Loucy (cell line): ENCODE results near the gene RPL19.

Experiments
- H2AFZ ChIP-seq: fragments of 200-600 bp; sonication (generic); 2 replicates; pipeline ENCODE4 v1.6.0; 2016; ENCODE audit warnings: antibody characterized with exemption, mild to moderate bottlenecking, low read length, moderate library complexity
- H3F3A ChIP-seq: fragments of 200-600 bp; 2 replicates; pipeline ENCODE4 v1.6.0; 2016; ENCODE audit warnings: antibody characterized with exemption, low read depth, mild to moderate bottlenecking
- H3K27me3 ChIP-seq: fragments of 200-600 bp; sonication (generic); 2 replicates; pipeline ENCODE4 v1.6.1; 2014; ENCODE audit warnings: low read length, mild to moderate bottlenecking; ENCODE audit not compliant: insufficient read depth, poor library complexity, severe bottlenecking
- H3K36me3 ChIP-seq: fragments of 200-600 bp; sonication (generic); 2 replicates; pipeline ENCODE4 v1.6.1; 2016; ENCODE audit warnings: low read length; ENCODE audit not compliant: insufficient read depth
- H3K4me1 ChIP-seq: fragments of 200-600 bp; sonication (generic); 2 replicates; pipeline ENCODE4 v1.5.1; 2014; ENCODE audit warnings: low read length, mild to moderate bottlenecking; ENCODE audit not compliant: insufficient read depth, poor library complexity, severe bottlenecking
- H3K4me2 ChIP-seq: fragments of 200-600 bp; sonication (generic); 2 replicates; pipeline ENCODE4 v1.6.0; 2014; ENCODE audit warnings: antibody characterized with exemption, low read length, low read depth, mild to moderate bottlenecking; ENCODE audit not compliant: poor library complexity, severe bottlenecking
- H3K4me3 ChIP-seq: fragments of 200-600 bp; sonication (generic); 2 replicates; pipeline ENCODE4 v1.5.1; 2014; ENCODE audit warnings: low read length, mild to moderate bottlenecking, mixed read lengths; ENCODE audit not compliant: poor library complexity, severe bottlenecking
- H3K79me2 ChIP-seq: fragments of 200-600 bp; sonication (generic); 2 replicates; pipeline ENCODE4 v1.6.1; 2014; ENCODE audit warnings: low read length; ENCODE audit not compliant: insufficient read depth
- H3K9ac ChIP-seq: fragments of 200-600 bp; sonication (generic); 2 replicates; pipeline ENCODE4 v1.6.0; 2014; ENCODE audit warnings: mild to moderate bottlenecking, low read depth, low read length, moderate library complexity; ENCODE audit not compliant: poor library complexity, severe bottlenecking
- H3K9me2 ChIP-seq: fragments of 200-600 bp; sonication (generic); replicated peaks from 2 replicates; pipeline ENCODE4 v1.6.1; 2016; ENCODE audit warnings: low read depth, low read length, mixed read lengths
- H3K9me3 ChIP-seq: fragments of 200-600 bp; sonication (generic); 2 replicates; pipeline ENCODE4 v1.6.1; 2014; ENCODE audit warnings: mild to moderate bottlenecking, antibody characterized with exemption, low read length, low read depth; ENCODE audit not compliant: insufficient read depth
- H4K20me1 ChIP-seq: fragments of 200-600 bp; sonication (generic); 2 replicates; pipeline ENCODE4 v1.6.0; 2014; ENCODE audit warnings: antibody characterized with exemption, low read length, mild to moderate bottlenecking; ENCODE audit not compliant: insufficient read depth, poor library complexity, severe bottlenecking
- EZH2phosphoT487 ChIP-seq: fragments of 200-600 bp; IDR thresholded peaks from 2 replicates; pipeline ENCODE4 v1.6.1; 2018; ENCODE audit warnings: antibody characterized with exemption, mild to moderate bottlenecking, moderate library complexity, borderline replicate concordance
- TF ChIP-seq, protein P1 (sequence below): fragments of 200-600 bp; sonication (generic); conservative IDR thresholded peaks from 2 replicates; pipeline ENCODE4 v1.5.1; 2014; ENCODE audit warnings: mild to moderate bottlenecking, antibody characterized with exemption, low read length

Gene RPL19

DNA sequence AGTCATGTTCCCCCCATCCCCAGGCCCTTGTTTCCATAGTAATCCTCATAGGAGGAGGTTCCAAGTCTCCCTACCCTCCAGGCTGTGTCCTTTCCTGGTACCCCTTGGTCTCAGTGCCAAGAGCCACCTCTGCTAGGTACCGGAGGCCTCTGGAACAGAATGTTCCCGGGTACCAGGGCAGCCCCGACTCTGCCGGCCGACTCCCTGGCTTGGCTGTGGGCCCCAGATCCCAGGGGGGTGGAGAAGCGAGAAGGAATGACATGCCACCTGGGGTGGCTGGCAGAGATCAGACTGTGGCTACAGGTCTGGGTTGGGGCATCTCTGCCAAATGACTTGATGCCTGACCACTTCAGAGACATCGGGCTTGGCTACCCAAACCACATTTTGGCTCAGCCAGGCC lies 22.1 kb downstream of the RPL19 start:
- Histone ChIP-seq H3K9ac (no peak overlapping the region), H3K9me2 (no peaks in the 10 kb centered on the region), H3K79me2 (no peaks in the 10 kb centered on the region), H3K36me3 (no peaks in the 10 kb centered on the region), H3K4me3 (no peak overlapping the region), H3K27me3 (no peaks in the 10 kb centered on the region), H3K4me1 (no peaks in the 10 kb centered on the region), H3K9me3 (no peaks in the 10 kb centered on the region), H3F3A (no peaks in the 10 kb centered on the region), H2AFZ (no peak overlapping the region), H3K4me2 (no peak overlapping the region), H4K20me1 (no peaks in the 10 kb centered on the region)
- TF ChIP-seq, protein P1, sequence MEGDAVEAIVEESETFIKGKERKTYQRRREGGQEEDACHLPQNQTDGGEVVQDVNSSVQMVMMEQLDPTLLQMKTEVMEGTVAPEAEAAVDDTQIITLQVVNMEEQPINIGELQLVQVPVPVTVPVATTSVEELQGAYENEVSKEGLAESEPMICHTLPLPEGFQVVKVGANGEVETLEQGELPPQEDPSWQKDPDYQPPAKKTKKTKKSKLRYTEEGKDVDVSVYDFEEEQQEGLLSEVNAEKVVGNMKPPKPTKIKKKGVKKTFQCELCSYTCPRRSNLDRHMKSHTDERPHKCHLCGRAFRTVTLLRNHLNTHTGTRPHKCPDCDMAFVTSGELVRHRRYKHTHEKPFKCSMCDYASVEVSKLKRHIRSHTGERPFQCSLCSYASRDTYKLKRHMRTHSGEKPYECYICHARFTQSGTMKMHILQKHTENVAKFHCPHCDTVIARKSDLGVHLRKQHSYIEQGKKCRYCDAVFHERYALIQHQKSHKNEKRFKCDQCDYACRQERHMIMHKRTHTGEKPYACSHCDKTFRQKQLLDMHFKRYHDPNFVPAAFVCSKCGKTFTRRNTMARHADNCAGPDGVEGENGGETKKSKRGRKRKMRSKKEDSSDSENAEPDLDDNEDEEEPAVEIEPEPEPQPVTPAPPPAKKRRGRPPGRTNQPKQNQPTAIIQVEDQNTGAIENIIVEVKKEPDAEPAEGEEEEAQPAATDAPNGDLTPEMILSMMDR, result no peak
- no peak for TF ChIP-seq EZH2phosphoT487

GRCh38 chr17:39222866-39223834 lies 23.1 kb downstream of the RPL19 start:
- Histone ChIP-seq H3K9ac (no peak overlapping the region), H4K20me1 (no peaks in the 10 kb centered on the region), H3K27me3 (no peaks in the 10 kb centered on the region), H3K9me2 (no peaks in the 10 kb centered on the region), H3K4me3 (no peak overlapping the region), H3K79me2 (no peaks in the 10 kb centered on the region), H3K4me2 (no peak overlapping the region), H3K36me3 (no peaks in the 10 kb centered on the region), H3K4me1 (no peaks in the 10 kb centered on the region), H3F3A (no peaks in the 10 kb centered on the region), H2AFZ (no peak overlapping the region), H3K9me3 (no peaks in the 10 kb centered on the region)
- TF ChIP-seq, protein P1, result no peak
- no peak for TF ChIP-seq EZH2phosphoT487

GRCh38 chr17:39223907-39224777 lies 24.1 kb downstream of the RPL19 start:
- no peaks in the 10 kb centered on the region for H3K79me2 ChIP-seq
- no peak overlapping the region for H3K9ac ChIP-seq
- no peaks in the 10 kb centered on the region for H3K9me2 ChIP-seq
- H4K20me1 ChIP-seq, result no peaks in the 10 kb centered on the region
- H3K4me1 ChIP-seq, result no peaks in the 10 kb centered on the region
- H3K4me3 ChIP-seq, result no peak overlapping the region
- H2AFZ ChIP-seq, result no peak overlapping the region
- no peaks in the 10 kb centered on the region for H3F3A ChIP-seq
- H3K36me3 ChIP-seq, result no peaks in the 10 kb centered on the region
- TF ChIP-seq EZH2phosphoT487, result no peak
- TF ChIP-seq, protein P1, result no peak
- H3K4me2 ChIP-seq, result no peak overlapping the region
- H3K27me3 ChIP-seq, result no peaks in the 10 kb centered on the region
- no peaks in the 10 kb centered on the region for H3K9me3 ChIP-seq
